ENCODE results near the gene WDFY4. TPM values are rescaled to one million over a fixed set of nuclear protein-coding genes. Genes with fewer than 3 reads are reported as not detected.

WDFY4 gene
- total and polyA plus RNA-seq, 4 donors: 4.6 to 26.9 (median 13.5) TPM

DNA sequence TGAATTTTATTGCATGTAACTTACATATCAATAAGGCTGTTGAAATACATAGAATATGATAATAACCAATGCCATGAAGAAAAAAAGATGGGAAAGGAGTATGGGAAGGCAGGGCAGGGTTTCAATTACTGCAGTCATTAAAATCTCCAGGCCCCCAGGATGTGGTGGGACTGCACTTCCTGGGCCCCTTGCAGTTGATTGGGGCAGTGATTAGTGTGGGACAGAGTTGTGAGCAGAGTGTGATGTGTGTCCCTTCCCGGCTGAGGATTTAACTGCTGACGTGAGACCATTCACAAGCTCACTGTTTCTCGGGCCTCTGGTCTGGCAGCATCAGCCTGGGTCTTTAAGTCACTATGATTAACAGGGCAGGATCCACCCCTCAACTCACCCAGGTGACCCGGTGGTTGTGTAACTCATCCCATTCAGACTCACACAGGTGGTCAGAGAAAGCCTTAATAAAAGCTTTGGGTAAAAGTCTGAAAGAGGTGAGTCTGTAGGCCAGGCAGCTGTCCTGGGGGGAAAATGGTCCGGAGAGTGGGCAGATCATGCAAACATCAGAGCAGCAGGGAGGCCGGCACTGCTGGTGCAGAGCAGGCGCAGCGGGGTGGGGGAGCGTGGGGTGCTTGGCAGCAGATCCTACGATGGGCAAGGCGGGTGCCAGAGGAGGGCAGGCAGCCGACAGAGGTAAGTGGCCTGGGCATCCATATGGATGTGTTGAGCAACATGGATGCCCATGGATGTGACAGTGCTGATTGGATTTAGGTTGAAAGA is 36.3 kb upstream of the WDFY4 start:
- H3K4me3 ChIP-seq: no peak overlapping the region
- H3K9me3 ChIP-seq (ENCODE audit: control insufficient read depth in 4 of 4, insufficient read depth in 3 of 4, low read length in 3 of 4): no peaks in the 10 kb centered on the region
- H3K27me3 ChIP-seq (ENCODE audit: control insufficient read depth in 3 of 3, insufficient read depth in 3 of 3, low read length in 2 of 3): peaks cover 0 to 5% (median 0%) of the 10 kb centered on the region in 3 donors
- H3K27ac ChIP-seq (ENCODE audit: low read depth in 1 of 2, low read length in 1 of 2): no peak overlapping the region
- 83 to 90% methylated on average over 12 of the region's 12 CpGs for WGBS, 2 donors
- ATAC-seq (ENCODE audit: insufficient read depth, low FRiP score) (no peak), DNase-seq (no peak)
- H3K9ac ChIP-seq (ENCODE audit: insufficient read depth in 1 of 2, low read length in 2 of 2): no peak overlapping the region
- TF ChIP-seq, protein P1, sequence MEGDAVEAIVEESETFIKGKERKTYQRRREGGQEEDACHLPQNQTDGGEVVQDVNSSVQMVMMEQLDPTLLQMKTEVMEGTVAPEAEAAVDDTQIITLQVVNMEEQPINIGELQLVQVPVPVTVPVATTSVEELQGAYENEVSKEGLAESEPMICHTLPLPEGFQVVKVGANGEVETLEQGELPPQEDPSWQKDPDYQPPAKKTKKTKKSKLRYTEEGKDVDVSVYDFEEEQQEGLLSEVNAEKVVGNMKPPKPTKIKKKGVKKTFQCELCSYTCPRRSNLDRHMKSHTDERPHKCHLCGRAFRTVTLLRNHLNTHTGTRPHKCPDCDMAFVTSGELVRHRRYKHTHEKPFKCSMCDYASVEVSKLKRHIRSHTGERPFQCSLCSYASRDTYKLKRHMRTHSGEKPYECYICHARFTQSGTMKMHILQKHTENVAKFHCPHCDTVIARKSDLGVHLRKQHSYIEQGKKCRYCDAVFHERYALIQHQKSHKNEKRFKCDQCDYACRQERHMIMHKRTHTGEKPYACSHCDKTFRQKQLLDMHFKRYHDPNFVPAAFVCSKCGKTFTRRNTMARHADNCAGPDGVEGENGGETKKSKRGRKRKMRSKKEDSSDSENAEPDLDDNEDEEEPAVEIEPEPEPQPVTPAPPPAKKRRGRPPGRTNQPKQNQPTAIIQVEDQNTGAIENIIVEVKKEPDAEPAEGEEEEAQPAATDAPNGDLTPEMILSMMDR (IDR thresholded peaks at IDR 0.05; ENCODE audit: control extremely low read depth, extremely low read depth): no peak
- no peaks in the 10 kb centered on the region for H3K4me1 ChIP-seq (ENCODE audit: control insufficient read depth in 5 of 5, insufficient read depth in 5 of 5, low read length in 5 of 5)
- no peaks in the 10 kb centered on the region for H3K36me3 ChIP-seq (ENCODE audit: control insufficient read depth in 4 of 4, insufficient read depth in 4 of 4, low read length in 4 of 4)

- Histone ChIP-seq H3K4me1 (ENCODE audit: control insufficient read depth in 5 of 5, insufficient read depth in 5 of 5, low read length in 5 of 5) (no peaks in the 10 kb centered on the region), H3K9me3 (ENCODE audit: control insufficient read depth in 4 of 4, insufficient read depth in 3 of 4, low read length in 3 of 4) (no peaks in the 10 kb centered on the region), H3K27me3 (ENCODE audit: control insufficient read depth in 3 of 3, insufficient read depth in 3 of 3, low read length in 2 of 3) (peaks cover 0 to 8% (median 3%) of the 10 kb centered on the region in 3 donors), H3K36me3 (ENCODE audit: control insufficient read depth in 4 of 4, insufficient read depth in 4 of 4, low read length in 4 of 4) (no peaks in the 10 kb centered on the region), H3K27ac (ENCODE audit: low read depth in 1 of 2, low read length in 1 of 2) (no peak overlapping the region), H3K4me3 (no peak overlapping the region), H3K9ac (ENCODE audit: insufficient read depth in 1 of 2, low read length in 2 of 2) (no peak overlapping the region)
- WGBS, 2 donors: 74 to 83% methylated on average over 7 of the region's 7 CpGs
- TF ChIP-seq, protein P1 (IDR thresholded peaks at IDR 0.05; ENCODE audit: control extremely low read depth, extremely low read depth): no peak
- no peak for DNase-seq
- no peak for ATAC-seq (ENCODE audit: insufficient read depth, low FRiP score)
These were observed 35.2 kb upstream of the WDFY4 start for GRCh38 chr10:48649349-48649944.

GRCh38 chr10:48651293-48651692 is 33.4 kb upstream of the WDFY4 start:
- H3K9me3 ChIP-seq (ENCODE audit: control insufficient read depth in 4 of 4, insufficient read depth in 3 of 4, low read length in 3 of 4): no peaks in the 10 kb centered on the region
- H3K27me3 ChIP-seq (ENCODE audit: control insufficient read depth in 3 of 3, insufficient read depth in 3 of 3, low read length in 2 of 3): peaks cover 0 to 10% (median 5%) of the 10 kb centered on the region in 3 donors
- no peak overlapping the region for H3K27ac ChIP-seq (ENCODE audit: low read depth in 1 of 2, low read length in 1 of 2)
- ATAC-seq (ENCODE audit: insufficient read depth, low FRiP score) (no peak), DNase-seq (no peak)
- no peak overlapping the region for H3K4me3 ChIP-seq
- H3K4me1 ChIP-seq (ENCODE audit: control insufficient read depth in 5 of 5, insufficient read depth in 5 of 5, low read length in 5 of 5): peaks cover 0 to 8% (median 0%) of the 10 kb centered on the region in 5 donors
- no peaks in the 10 kb centered on the region for H3K36me3 ChIP-seq (ENCODE audit: control insufficient read depth in 4 of 4, insufficient read depth in 4 of 4, low read length in 4 of 4)
- WGBS, 2 donors: 85 to 90% methylated on average over 2 of the region's 2 CpGs
- no peak overlapping the region for H3K9ac ChIP-seq (ENCODE audit: insufficient read depth in 1 of 2, low read length in 2 of 2)
- TF ChIP-seq, protein P1 (IDR thresholded peaks at IDR 0.05; ENCODE audit: control extremely low read depth, extremely low read depth): no peak

All from lung (tissue), 12 donors.